H1 (cell line): ENCODE results near the gene MCC. TPM values are rescaled to one million over a fixed set of nuclear protein-coding genes. Genes with fewer than 3 reads are reported as not detected.

Experiments used
- CTCF ChIA-PET: fragments of 300-600 bp; sonication (Branson Sonifier 250); formaldehyde crosslinking; loops from one replicate; lab custom pipeline; 2021; ENCODE audit not compliant: partially characterized antibody; lab: Charles Lee
- POLR2A ChIA-PET: fragments of 300-600 bp; sonication (Branson Sonifier 250); formaldehyde crosslinking; loops from one replicate; lab custom pipeline; 2021; ENCODE audit warnings: inconsistent platforms; ENCODE audit not compliant: partially characterized antibody; lab: Charles Lee
- DNase-seq, 2 experiments: peaks; one replicate each; pipeline versions ENCODE4 v3.0.0 to v3.0.0-alpha.2; 2010 to 2022; ENCODE audit warnings: low spot score in 2 of 2, low read depth in 1 of 2, mixed read lengths in 1 of 2
- FAIRE-seq: peaks from 2 replicates; lab custom pipeline; 2011; peaks lifted over from hg19 to GRCh38; lab: Jason Lieb, UNC
- H2AFZ ChIP-seq: 2 replicates; pipeline ENCODE4 v1.8.1; 2012; ENCODE audit warnings: low read length, inconsistent platforms
- H2AK5ac ChIP-seq: 2 replicates; pipeline ENCODE4 v1.6.1; 2013; ENCODE audit warnings: low read depth, low read length
- H2BK120ac ChIP-seq: replicated peaks from 2 replicates; pipeline ENCODE3; 2013; ENCODE audit warnings: low read depth, low read length, inconsistent platforms
- H2BK12ac ChIP-seq: 2 replicates; pipeline ENCODE4 v1.6.1; 2013; ENCODE audit warnings: low read depth, low read length
- H2BK15ac ChIP-seq: 2 replicates; pipeline ENCODE4 v1.6.1; 2013; ENCODE audit warnings: low read length
- H2BK20ac ChIP-seq: 2 replicates; pipeline ENCODE4 v1.6.1; 2013; ENCODE audit warnings: low read length
- H2BK5ac ChIP-seq: 2 replicates; pipeline ENCODE4 v1.6.1; 2013; ENCODE audit warnings: low read depth, low read length
- H3K14ac ChIP-seq: 2 replicates; pipeline ENCODE4 v1.6.1; 2013; ENCODE audit warnings: inconsistent platforms; ENCODE audit not compliant: insufficient read length
- H3K18ac ChIP-seq: 2 replicates; pipeline ENCODE4 v1.6.1; 2013; ENCODE audit warnings: low read length; ENCODE audit errors: extremely low read depth
- H3K23ac ChIP-seq: 2 replicates; pipeline ENCODE4 v1.6.1; 2013; ENCODE audit warnings: inconsistent platforms; ENCODE audit not compliant: insufficient read length
- H3K23me2 ChIP-seq: 2 replicates; pipeline ENCODE4 v1.6.1; 2013; ENCODE audit warnings: low read depth, low read length
- H3K27ac ChIP-seq: 2 replicates; pipeline ENCODE4 v1.6.1; 2011; ENCODE audit warnings: low read depth, low read length, inconsistent platforms
- H3K27me3 ChIP-seq, 4 experiments: replicated peaks in 1 of 4; 1 replicate in 1 of 4; 2 replicates in 3 of 4; pipeline versions ENCODE4 v1.6.1 to v1.8.1; 2011 to 2013; ENCODE audit warnings: low read length in 3 of 4, mild to moderate bottlenecking in 3 of 4, inconsistent platforms in 2 of 4, mixed read lengths in 2 of 4, moderate library complexity in 1 of 4; ENCODE audit not compliant: control insufficient read depth in 3 of 4, insufficient read depth in 3 of 4; ENCODE audit errors: extremely low read depth in 1 of 4
- H3K36me3 ChIP-seq, 4 experiments: 2 replicates each; pipeline versions ENCODE4 v1.6.1 to v1.8.1; 2011 to 2013; ENCODE audit warnings: mild to moderate bottlenecking in 4 of 4, low read length in 3 of 4, moderate library complexity in 2 of 4, control low read depth in 1 of 4, inconsistent platforms in 1 of 4; ENCODE audit not compliant: insufficient read depth in 4 of 4, control insufficient read depth in 2 of 4
- H3K4ac ChIP-seq: replicated peaks from 2 replicates; pipeline ENCODE3; 2013; ENCODE audit warnings: low read length, low read depth, mixed read lengths, inconsistent platforms; ENCODE audit not compliant: insufficient read length
- H3K4me1 ChIP-seq, 4 experiments: replicated peaks in 1 of 4; 1 replicate in 1 of 4; 2 replicates in 3 of 4; pipeline versions ENCODE4 v1.6.1 to v1.8.1; 2011 to 2013; ENCODE audit warnings: low read length in 3 of 4, inconsistent platforms in 2 of 4, mixed read lengths in 1 of 4; ENCODE audit not compliant: insufficient read depth in 4 of 4, control insufficient read depth in 3 of 4
- H3K4me2 ChIP-seq, 2 experiments: 2 replicates each; pipeline versions ENCODE4 v1.6.1 to v1.8.1; 2011 to 2013; ENCODE audit warnings: low read depth in 2 of 2, low read length in 2 of 2, control low read depth in 1 of 2, inconsistent platforms in 1 of 2, mild to moderate bottlenecking in 1 of 2; ENCODE audit not compliant: insufficient read depth in 1 of 2
- H3K4me3 ChIP-seq, 4 experiments: fragments of 200-600, 300-600 bp in 1 of 4; sonication (generic), shearing (Covaris generic), sonication (Bioruptor Twin) in 1 of 4; 2 replicates each; pipeline versions ENCODE4 v1.5.1 to v1.8.1; 2011 to 2016; ENCODE audit warnings: low read length in 4 of 4, low read depth in 3 of 4, control low read depth in 2 of 4, inconsistent platforms in 2 of 4, mild to moderate bottlenecking in 2 of 4, mixed read lengths in 1 of 4, moderate library complexity in 1 of 4; ENCODE audit not compliant: insufficient read depth in 2 of 4; ENCODE audit errors: extremely low read depth in 1 of 4
- H3K56ac ChIP-seq: replicated peaks from 2 replicates; pipeline ENCODE3; 2013; ENCODE audit warnings: low read depth, mild to moderate bottlenecking, mixed read lengths, low read length, inconsistent platforms; ENCODE audit not compliant: insufficient read length
- H3K79me1 ChIP-seq: 2 replicates; pipeline ENCODE4 v1.6.1; 2013; ENCODE audit warnings: low read depth, low read length, control low read depth
- H3K79me2 ChIP-seq, 2 experiments: 2 replicates each; pipeline versions ENCODE4 v1.6.1 to v1.8.1; 2012 to 2013; ENCODE audit warnings: low read length in 2 of 2, mild to moderate bottlenecking in 2 of 2, inconsistent platforms in 1 of 2; ENCODE audit not compliant: insufficient read depth in 2 of 2, control insufficient read depth in 1 of 2
- H3K9ac ChIP-seq, 4 experiments: replicated peaks in 1 of 4; 1 replicate in 1 of 4; 2 replicates in 3 of 4; pipeline versions ENCODE4 v1.6.1 to v1.8.1; 2011 to 2013; ENCODE audit warnings: low read depth in 3 of 4, low read length in 3 of 4, control low read depth in 2 of 4, mild to moderate bottlenecking in 2 of 4, moderate library complexity in 2 of 4, inconsistent platforms in 1 of 4; ENCODE audit errors: extremely low read depth in 1 of 4
- H3K9me3 ChIP-seq, 2 experiments: 2 replicates each; pipeline versions ENCODE4 v1.6.1 to v1.8.1; 2012 to 2013; ENCODE audit warnings: mild to moderate bottlenecking in 2 of 2, moderate library complexity in 2 of 2, control low read depth in 1 of 2, inconsistent platforms in 1 of 2, low read depth in 1 of 2, low read length in 1 of 2, mixed read lengths in 1 of 2; ENCODE audit not compliant: insufficient read depth in 2 of 2
- H4K20me1 ChIP-seq, 2 experiments: replicated peaks in 1 of 2; 2 replicates each; pipeline versions ENCODE3 to v1.8.1; 2011 to 2013; ENCODE audit warnings: inconsistent platforms in 2 of 2, low read length in 2 of 2, mild to moderate bottlenecking in 1 of 2; ENCODE audit not compliant: insufficient read depth in 2 of 2, control insufficient read depth in 1 of 2
- H4K5ac ChIP-seq: 2 replicates; pipeline ENCODE4 v1.6.1; 2013; ENCODE audit warnings: low read length, low read depth, mixed read lengths, inconsistent platforms; ENCODE audit not compliant: insufficient read length
- H4K8ac ChIP-seq: 2 replicates; pipeline ENCODE4 v1.8.0; 2013; ENCODE audit warnings: mild to moderate bottlenecking, moderate library complexity, low read length, inconsistent platforms; ENCODE audit not compliant: insufficient read depth; ENCODE audit errors: extremely low read depth
- H4K91ac ChIP-seq: replicated peaks from 2 replicates; pipeline ENCODE3; 2013; ENCODE audit warnings: low read length, mixed read lengths, inconsistent platforms; ENCODE audit not compliant: insufficient read length
- BRCA1 ChIP-seq: IDR thresholded peaks from 2 replicates; pipeline ENCODE4 v1.6.1; 2012; ENCODE audit warnings: low read depth, low read length, improper control_type of control experiment
- CHD1 ChIP-seq: IDR thresholded peaks from 2 replicates; pipeline ENCODE4 v1.6.1; 2012; ENCODE audit warnings: low read depth, low read length, improper control_type of control experiment
- CHD2 ChIP-seq: IDR thresholded peaks from 2 replicates; pipeline ENCODE4 v1.6.1; 2012; ENCODE audit warnings: low read length, improper control_type of control experiment
- GTF2F1 ChIP-seq: IDR thresholded peaks from 2 replicates; pipeline ENCODE4 v1.6.1; 2012; ENCODE audit warnings: low read depth, low read length, improper control_type of control experiment, borderline replicate concordance
- HDAC6 ChIP-seq: IDR thresholded peaks from one replicate; pipeline ENCODE4 v1.7.1; 2012; ENCODE audit warnings: low read depth, mild to moderate bottlenecking, inconsistent platforms, low read length, moderate library complexity
- KDM4A ChIP-seq: IDR thresholded peaks from one replicate; pipeline ENCODE4 v1.7.1; 2012; ENCODE audit warnings: low read depth, mild to moderate bottlenecking, moderate library complexity, low read length, inconsistent platforms; ENCODE audit not compliant: severe bottlenecking
- MAFK ChIP-seq: IDR thresholded peaks from 2 replicates; pipeline ENCODE4 v1.6.1; 2012; ENCODE audit warnings: low read depth, mild to moderate bottlenecking, improper control_type of control experiment, low read length
- POLR2AphosphoS5 ChIP-seq: IDR thresholded peaks from 2 replicates; pipeline ENCODE4 v1.6.1; 2011; ENCODE audit warnings: low read depth, low read length
- RBBP5 ChIP-seq: IDR thresholded peaks from 2 replicates; pipeline ENCODE4 v1.7.1; 2012; ENCODE audit warnings: low read depth, mild to moderate bottlenecking, inconsistent platforms, low read length, moderate library complexity, borderline replicate concordance
- RFX5 ChIP-seq: IDR thresholded peaks from 2 replicates; pipeline ENCODE4 v1.6.1; 2011; ENCODE audit warnings: low read depth, low read length, improper control_type of control experiment, borderline replicate concordance
- SIRT6 ChIP-seq: IDR thresholded peaks from one replicate; pipeline ENCODE4 v1.7.1; 2012; ENCODE audit warnings: low read length, inconsistent platforms
- SIX5 ChIP-seq: IDR thresholded peaks from 2 replicates; pipeline ENCODE4 v1.6.1; 2011; ENCODE audit warnings: mild to moderate bottlenecking, low read depth, low read length
- TAF7 ChIP-seq: optimal IDR thresholded peaks from 2 replicates; pipeline ENCODE3; 2011; ENCODE audit warnings: low read depth, mild to moderate bottlenecking, inconsistent platforms, low read length, moderate library complexity, borderline replicate concordance
- TBP ChIP-seq: IDR thresholded peaks from 2 replicates; pipeline ENCODE4 v1.6.1; 2011; ENCODE audit warnings: low read depth, low read length, improper control_type of control experiment
- TEAD4 ChIP-seq: IDR thresholded peaks from 2 replicates; pipeline ENCODE4 v1.6.1; 2012; ENCODE audit warnings: low read depth, low read length, inconsistent platforms, mixed read lengths
- WGBS, 2 experiments: shearing (Covaris generic) in 1 of 2; methylation state at CpG; one replicate each; pipeline versions ENCODE4 v1.1.6 to v1.1.7; 2013 to 2015; ENCODE audit warnings: low lambda C conversion rate in 2 of 2, mixed read lengths in 2 of 2, inconsistent platforms in 1 of 2, low coverage in 1 of 2, missing lambda C conversion rate in 1 of 2; ENCODE audit not compliant: insufficient replicate concordance in 2 of 2, insufficient coverage in 1 of 2, insufficient read length in 1 of 2; ENCODE audit errors: extremely low coverage in 1 of 2, missing lambda C conversion rate in 1 of 2; 5-methylcytosine and 5-hydroxymethylcytosine counted together
- polyA plus RNA-seq, 7 experiments: library from polyadenylated mRNA; depleted of rRNA in 3 of 7; stranded (reverse) in 5 of 7; unstranded in 2 of 7; fragments of >200 nt in 5 of 7; fragments of 200-250 nt in 2 of 7; gene quantifications; 1 replicate in 5 of 7; 2 replicates in 1 of 7; 4 replicates in 1 of 7; pipeline versions ENCODE4 v1.2.1 to v1.2.3, GENCODE V29; 2011 to 2013; ENCODE audit warnings: missing spikeins in 2 of 7, mixed read lengths in 2 of 7
- total RNA-seq: library from RNA; stranded (reverse); fragmentation: NEBNext Ultra II Directional; extraction: Animal tissue kit (Norgen Biotek cat#: 25700); gene quantifications from 2 replicates; pipeline ENCODE4 v1.2.1, GENCODE V29; 2021

Gene MCC
- total and polyA plus RNA-seq, 2 of the 8 experiments (the other 6 are each of a cell fraction or from before 2014, with no cell fraction given), result 2.6 to 18.3 TPM

- Histone ChIP-seq H4K20me1 (no peaks in the 10 kb centered on the region), H2AFZ (no peak overlapping the region), H3K4me1 (no peaks in the 10 kb centered on the region), H3K27ac (no peak overlapping the region), H3K18ac (no peak overlapping the region), H3K56ac (no peak overlapping the region), H3K4ac (no peak overlapping the region), H3K4me2 (no peak overlapping the region), H4K91ac (no peak overlapping the region), H4K8ac (no peak overlapping the region), H2BK12ac (no peak overlapping the region), H3K23me2 (no peaks in the 10 kb centered on the region), H3K27me3 (no peaks in the 10 kb centered on the region), H2BK15ac (no peak overlapping the region), H3K9me3 (no peaks in the 10 kb centered on the region), H3K9ac (no peak overlapping the region), H2BK20ac (no peak overlapping the region), H3K14ac (no peak overlapping the region), H3K23ac (no peak overlapping the region), H2AK5ac (no peak overlapping the region), H2BK120ac (no peak overlapping the region), H3K36me3 (peaks cover 0 to 8% (median 3%) of the 10 kb centered on the region in 4 experiments; a peak in 2 of 8 replicates), H3K4me3 (no peak overlapping the region), H2BK5ac (no peak overlapping the region), H3K79me1 (no peaks in the 10 kb centered on the region), H4K5ac (no peak overlapping the region), H3K79me2 (no peaks in the 10 kb centered on the region)
- TF ChIP-seq RBBP5 (no peak), SIX5 (no peak), TAF7 (no peak), HDAC6 (no peak), TBP (no peak), TEAD4 (no peak), RFX5 (no peak), MAFK (no peak), POLR2AphosphoS5 (no peak), CHD2 (no peak), KDM4A (no peak), GTF2F1 (no peak), BRCA1 (no peak), SIRT6 (no peak), CHD1 (no peak)
- 93% methylated on average over 4 of the region's 4 CpGs; no CpG with 5 or more reads in 1 of the 2 experiments for WGBS, 2 experiments
- ChIA-PET POLR2A (no interaction called here), CTCF (interaction anchor here (0.6 to 2.8 kb wide), 5 partner anchors 64 to 329 kb away, joined by 3 to 13 read pairs (median 5); no protein-coding TSS in a partner anchor)
- DNase-seq (no peak), FAIRE-seq (no peak)
Observed at GRCh38 chr5:113060408-113061025, 427.7 kb downstream of the MCC start.
